Jurkat, Clone E6-1 (cell line): ENCODE results near the gene NAGA.

Source experiments
- DNase-seq: peaks from one replicate; pipeline ENCODE4 v3.0.0-alpha.2; 2011; ENCODE audit warnings: low read depth, low spot score
- H3K4me3 ChIP-seq: 2 replicates; pipeline ENCODE4 v1.5.1; 2011; ENCODE audit warnings: mild to moderate bottlenecking, low read length, control low read depth, moderate library complexity

Gene NAGA

GRCh38 chr22:42060489-42060888 is 10.1 kb downstream of the NAGA start:
- no peak for DNase-seq
- no peak overlapping the region for H3K4me3 ChIP-seq

- DNase-seq, result no peak
- no peak overlapping the region for H3K4me3 ChIP-seq
Measured at GRCh38 chr22:42056757-42057511, 13.7 kb downstream of the NAGA start.

- no peak overlapping the region for H3K4me3 ChIP-seq
- DNase-seq, result no peak
Measured at GRCh38 chr22:42052765-42053164, 17.8 kb downstream of the NAGA start.

GRCh38 chr22:42050641-42051180 is 19.9 kb downstream of the NAGA start:
- no peak overlapping the region for H3K4me3 ChIP-seq
- DNase-seq, result no peak

GRCh38 chr22:42041784-42042183 is 28.8 kb downstream of the NAGA start:
- DNase-seq, result no peak
- H3K4me3 ChIP-seq, result no peak overlapping the region

GRCh38 chr22:42039271-42039670 is 31.3 kb downstream of the NAGA start:
- no peak overlapping the region for H3K4me3 ChIP-seq
- no peak for DNase-seq

- no peak for DNase-seq
- no peak overlapping the region for H3K4me3 ChIP-seq
Measured at GRCh38 chr22:42035256-42035655, 35.4 kb downstream of the NAGA start.

GRCh38 chr22:42033263-42034181 is 37.1 kb downstream of the NAGA start:
- no peak for DNase-seq
- H3K4me3 ChIP-seq, result no peak overlapping the region

- H3K4me3 ChIP-seq, result no peak overlapping the region
- DNase-seq, result no peak
Measured at GRCh38 chr22:42026705-42027104, 43.9 kb downstream of the NAGA start.

- H3K4me3 ChIP-seq, result no peak overlapping the region
- DNase-seq, result no peak
Measured at GRCh38 chr22:42025421-42025820, 45.2 kb downstream of the NAGA start.

GRCh38 chr22:42022162-42022847 is 48.3 kb downstream of the NAGA start:
- no peak overlapping the region for H3K4me3 ChIP-seq
- no peak for DNase-seq

GRCh38 chr22:42021571-42021970 is 49.0 kb downstream of the NAGA start:
- H3K4me3 ChIP-seq, result no peak overlapping the region
- DNase-seq, result no peak

GRCh38 chr22:42018224-42018623 is 52.4 kb downstream of the NAGA start:
- H3K4me3 ChIP-seq, result no peak overlapping the region
- DNase-seq, result no peak

- no peak for DNase-seq
- H3K4me3 ChIP-seq, result no peak overlapping the region
Measured at GRCh38 chr22:42016111-42016510, 54.5 kb downstream of the NAGA start.

- no peak for DNase-seq
- no peak overlapping the region for H3K4me3 ChIP-seq
Measured at GRCh38 chr22:42013385-42013784, 57.2 kb downstream of the NAGA start.

- no peak for DNase-seq
Measured at GRCh38 chr22:42010778-42011177, 59.8 kb downstream of the NAGA start.

More at GRCh38 chr22:42010778-42011177, 59.8 kb downstream of the NAGA start:
- no peak overlapping the region for H3K4me3 ChIP-seq
